ENCODE measurements around the gene PEX11A.
A peak's percentile ranks its signal among the peaks of the same experiment; 100 is the strongest.

The PEX11A gene

DNA sequence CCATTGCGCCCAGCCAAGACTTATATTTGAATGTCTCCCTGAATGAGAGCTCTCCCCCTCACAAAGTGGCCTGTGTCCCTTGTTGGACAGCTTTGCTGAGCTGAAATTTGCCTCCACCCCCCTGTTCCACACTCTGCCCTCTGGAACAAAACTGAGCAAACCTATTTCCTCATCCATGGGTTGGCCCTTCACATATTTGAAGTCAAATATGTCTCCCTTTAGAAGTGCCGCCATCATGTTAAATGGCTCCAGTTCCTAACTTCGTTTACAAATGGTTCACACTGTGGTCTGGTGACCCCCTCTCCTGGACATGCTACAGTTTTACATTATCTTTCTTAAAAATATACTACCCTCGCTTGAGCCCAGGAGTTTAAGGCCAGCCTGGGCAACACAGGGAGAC lies 16.0 kb downstream of the PEX11A start:
- Histone ChIP-seq H3K27ac (no peak overlapping the region), H3K27me3 (ENCODE audit: insufficient read depth, low read depth, severe bottlenecking) (no peaks in the 10 kb centered on the region), H3K4me3 (ENCODE audit: low read depth, low read length) (no peak overlapping the region), H3K36me3 (no peaks in the 10 kb centered on the region), H3K9me3 (ENCODE audit: severe bottlenecking) (no peaks in the 10 kb centered on the region)
- TF ChIP-seq, protein P1, sequence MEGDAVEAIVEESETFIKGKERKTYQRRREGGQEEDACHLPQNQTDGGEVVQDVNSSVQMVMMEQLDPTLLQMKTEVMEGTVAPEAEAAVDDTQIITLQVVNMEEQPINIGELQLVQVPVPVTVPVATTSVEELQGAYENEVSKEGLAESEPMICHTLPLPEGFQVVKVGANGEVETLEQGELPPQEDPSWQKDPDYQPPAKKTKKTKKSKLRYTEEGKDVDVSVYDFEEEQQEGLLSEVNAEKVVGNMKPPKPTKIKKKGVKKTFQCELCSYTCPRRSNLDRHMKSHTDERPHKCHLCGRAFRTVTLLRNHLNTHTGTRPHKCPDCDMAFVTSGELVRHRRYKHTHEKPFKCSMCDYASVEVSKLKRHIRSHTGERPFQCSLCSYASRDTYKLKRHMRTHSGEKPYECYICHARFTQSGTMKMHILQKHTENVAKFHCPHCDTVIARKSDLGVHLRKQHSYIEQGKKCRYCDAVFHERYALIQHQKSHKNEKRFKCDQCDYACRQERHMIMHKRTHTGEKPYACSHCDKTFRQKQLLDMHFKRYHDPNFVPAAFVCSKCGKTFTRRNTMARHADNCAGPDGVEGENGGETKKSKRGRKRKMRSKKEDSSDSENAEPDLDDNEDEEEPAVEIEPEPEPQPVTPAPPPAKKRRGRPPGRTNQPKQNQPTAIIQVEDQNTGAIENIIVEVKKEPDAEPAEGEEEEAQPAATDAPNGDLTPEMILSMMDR (IDR thresholded peaks at IDR 0.05; ENCODE audit: low read depth, low read length), result no peak
- no peak for DNase-seq

DNA sequence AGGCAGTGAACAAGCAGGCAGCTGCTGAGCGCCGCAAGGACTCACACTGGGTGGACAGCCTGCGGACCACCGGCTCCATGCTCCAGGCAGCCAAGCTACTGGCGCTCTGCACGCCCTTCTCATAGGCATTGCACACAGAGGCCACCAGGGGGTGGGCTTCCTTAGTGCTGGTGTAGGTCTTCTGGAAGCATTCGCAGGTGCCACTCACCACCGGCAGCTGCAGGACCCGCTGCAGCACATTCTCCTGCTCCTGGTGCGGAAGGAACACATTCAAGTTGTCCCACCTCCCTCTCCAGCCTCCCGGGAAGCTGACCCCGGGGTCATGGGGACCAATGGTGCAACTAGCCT lies 17.4 kb downstream of the PEX11A start:
- H3K9me3 ChIP-seq (ENCODE audit: severe bottlenecking), result no peaks in the 10 kb centered on the region
- H3K4me3 ChIP-seq (ENCODE audit: low read depth, low read length), result no peak overlapping the region
- TF ChIP-seq, protein P1 (IDR thresholded peaks at IDR 0.05; ENCODE audit: low read depth, low read length), result peak; percentile 83
- H3K36me3 ChIP-seq, result no peaks in the 10 kb centered on the region
- peak; percentile 53 for DNase-seq
- H3K27ac ChIP-seq, result no peak overlapping the region
- H3K27me3 ChIP-seq (ENCODE audit: insufficient read depth, low read depth, severe bottlenecking), result no peaks in the 10 kb centered on the region

DNA sequence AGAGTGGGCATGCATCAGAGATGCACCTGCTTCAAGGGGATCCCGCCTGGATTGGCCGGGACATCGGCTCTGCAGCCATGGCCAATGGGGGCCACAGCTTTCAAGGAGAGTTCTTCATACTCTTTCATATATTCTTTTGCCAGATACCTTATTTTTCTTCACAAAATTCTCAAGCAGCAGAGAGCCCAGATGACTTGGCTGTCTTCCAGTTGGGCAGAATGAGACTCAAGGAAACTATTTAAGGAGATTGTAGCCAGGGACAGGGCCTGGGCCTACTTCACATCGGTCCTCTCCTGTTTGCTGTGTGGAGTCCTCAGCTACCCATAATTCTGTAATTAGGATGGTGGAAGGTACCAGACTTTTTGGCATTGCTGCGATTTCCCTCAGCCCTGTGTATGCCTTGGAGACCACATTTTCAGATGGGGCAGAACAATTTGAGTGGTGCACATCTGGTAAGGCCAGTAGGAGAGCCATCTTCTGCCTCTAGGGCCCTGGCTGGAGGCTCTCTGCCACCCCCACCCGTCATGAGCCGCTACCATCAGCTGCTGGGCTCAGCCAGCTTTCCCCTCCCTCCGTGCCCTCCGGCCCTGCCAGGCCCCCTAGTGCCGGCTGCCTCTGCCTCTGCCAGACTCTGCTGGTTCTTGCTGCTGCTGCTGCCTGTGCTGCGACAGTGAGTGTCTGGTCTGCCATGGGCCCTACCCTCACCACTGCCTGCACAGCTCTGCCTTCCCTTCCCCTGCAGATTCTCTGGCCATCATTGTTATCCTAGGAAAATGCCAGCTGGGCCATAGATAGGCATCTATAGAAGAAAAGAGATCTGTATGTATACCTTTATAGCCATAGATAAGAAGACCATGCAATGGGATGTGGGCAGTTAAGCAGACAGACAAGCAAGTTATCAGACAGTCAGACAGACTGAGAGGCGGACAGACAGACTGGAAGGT lies 18.1 kb downstream of the PEX11A start:
- TF ChIP-seq, protein P1 (IDR thresholded peaks at IDR 0.05; ENCODE audit: low read depth, low read length), result no peak
- no peaks in the 10 kb centered on the region for H3K27me3 ChIP-seq (ENCODE audit: insufficient read depth, low read depth, severe bottlenecking)
- no peak overlapping the region for H3K4me3 ChIP-seq (ENCODE audit: low read depth, low read length)
- no peaks in the 10 kb centered on the region for H3K9me3 ChIP-seq (ENCODE audit: severe bottlenecking)
- no peaks in the 10 kb centered on the region for H3K36me3 ChIP-seq
- no peak overlapping the region for H3K27ac ChIP-seq
- DNase-seq, result no peak

DNA sequence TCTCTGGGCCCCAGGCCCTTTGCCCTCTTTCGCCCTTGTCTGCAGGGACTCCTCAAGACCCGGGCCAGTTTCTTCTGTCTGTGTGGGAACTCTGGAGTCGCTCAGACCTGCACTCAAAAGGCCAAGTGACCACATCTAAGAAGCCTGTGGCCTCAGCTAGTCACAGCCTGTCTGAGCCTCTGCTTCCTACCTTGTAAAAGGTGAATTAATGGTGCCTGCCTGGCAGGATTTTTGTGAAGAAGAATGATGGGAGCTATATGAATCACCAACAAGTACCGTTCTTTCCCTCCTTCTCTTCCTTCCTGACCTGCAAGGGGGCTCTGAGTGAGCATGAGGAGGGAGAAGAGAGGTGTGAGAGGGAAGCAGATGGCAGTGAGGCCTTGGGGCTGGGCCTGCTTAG lies 18.9 kb downstream of the PEX11A start:
- no peak for DNase-seq
- Histone ChIP-seq H3K36me3 (no peaks in the 10 kb centered on the region), H3K9me3 (ENCODE audit: severe bottlenecking) (no peaks in the 10 kb centered on the region), H3K4me3 (ENCODE audit: low read depth, low read length) (no peak overlapping the region), H3K27ac (no peak overlapping the region), H3K27me3 (ENCODE audit: insufficient read depth, low read depth, severe bottlenecking) (no peaks in the 10 kb centered on the region)
- TF ChIP-seq, protein P1 (IDR thresholded peaks at IDR 0.05; ENCODE audit: low read depth, low read length), result no peak

- no peaks in the 10 kb centered on the region for H3K36me3 ChIP-seq
- H3K27me3 ChIP-seq (ENCODE audit: insufficient read depth, low read depth, severe bottlenecking), result no peaks in the 10 kb centered on the region
- no peak for DNase-seq
- TF ChIP-seq, protein P1 (IDR thresholded peaks at IDR 0.05; ENCODE audit: low read depth, low read length), result no peak
- no peaks in the 10 kb centered on the region for H3K9me3 ChIP-seq (ENCODE audit: severe bottlenecking)
- no peak overlapping the region for H3K27ac ChIP-seq
- no peak overlapping the region for H3K4me3 ChIP-seq (ENCODE audit: low read depth, low read length)
These were observed 19.5 kb downstream of the PEX11A start for GRCh38 chr15:89670971-89671560.
